H9 (cell line): ENCODE measurements around the gene TDRD5. TPM values are rescaled to one million over a fixed set of nuclear protein-coding genes. Genes with fewer than 3 reads are reported as not detected.

Experiments
- DNase-seq: peaks from one replicate; pipeline ENCODE4 v3.0.0-alpha.2; 2017
- H2AFZ ChIP-seq: one replicate; pipeline ENCODE4 v1.6.1; 2013; ENCODE audit warnings: mild to moderate bottlenecking, low read length, control low read depth, moderate library complexity
- H2AK5ac ChIP-seq: 2 replicates; pipeline ENCODE4 v1.6.1; 2013; ENCODE audit warnings: low read length, control low read depth, mixed read lengths; ENCODE audit not compliant: insufficient read length
- H2BK120ac ChIP-seq: one replicate; pipeline ENCODE4 v1.6.1; 2013; ENCODE audit warnings: low read depth, mild to moderate bottlenecking, low read length, control low read depth, inconsistent platforms; ENCODE audit not compliant: poor library complexity, severe bottlenecking
- H2BK12ac ChIP-seq: 2 replicates; pipeline ENCODE4 v1.6.1; 2013; ENCODE audit warnings: low read length, control low read depth, mixed read lengths, low read depth; ENCODE audit not compliant: insufficient read length
- H2BK15ac ChIP-seq: 2 replicates; pipeline ENCODE4 v1.6.1; 2013; ENCODE audit warnings: low read depth, low read length, control low read depth
- H2BK20ac ChIP-seq: one replicate; pipeline ENCODE4 v1.6.1; 2013; ENCODE audit warnings: low read depth, mild to moderate bottlenecking, low read length, control low read depth, inconsistent platforms; ENCODE audit not compliant: poor library complexity, severe bottlenecking
- H2BK5ac ChIP-seq: 2 replicates; pipeline ENCODE4 v1.6.1; 2013; ENCODE audit warnings: low read length, control low read depth, mixed read lengths; ENCODE audit not compliant: insufficient read length
- H3K14ac ChIP-seq: 2 replicates; pipeline ENCODE4 v1.6.1; 2013; ENCODE audit warnings: low read length, control low read depth; ENCODE audit not compliant: insufficient read depth
- H3K18ac ChIP-seq: 2 replicates; pipeline ENCODE4 v1.6.1; 2013; ENCODE audit warnings: low read depth, mild to moderate bottlenecking, mixed read lengths, low read length, control low read depth; ENCODE audit not compliant: insufficient read length
- H3K23ac ChIP-seq: 2 replicates; pipeline ENCODE4 v1.6.1; 2013; ENCODE audit warnings: low read length, control low read depth, mixed read lengths, low read depth; ENCODE audit not compliant: insufficient read length
- H3K23me2 ChIP-seq: 2 replicates; pipeline ENCODE4 v1.6.1; 2013; ENCODE audit warnings: low read depth, mild to moderate bottlenecking, mixed read lengths, low read length, control low read depth; ENCODE audit not compliant: insufficient read length, poor library complexity, severe bottlenecking
- H3K27ac ChIP-seq: 2 replicates; pipeline ENCODE4 v1.5.1; 2013; ENCODE audit warnings: low read length, control low read depth, mixed read lengths, low read depth; ENCODE audit not compliant: insufficient read length
- H3K27me3 ChIP-seq: 2 replicates; pipeline ENCODE4 v1.6.1; 2013; ENCODE audit warnings: low read length, control low read depth, inconsistent platforms; ENCODE audit not compliant: insufficient read depth
- H3K4ac ChIP-seq: 2 replicates; pipeline ENCODE4 v1.6.1; 2013; ENCODE audit warnings: low read depth, mild to moderate bottlenecking, control low read depth, inconsistent platforms, low read length, moderate library complexity
- H3K4me1 ChIP-seq: 2 replicates; pipeline ENCODE4 v1.6.1; 2013; ENCODE audit warnings: low read length, control low read depth, inconsistent platforms; ENCODE audit not compliant: insufficient read depth
- H3K4me2 ChIP-seq: 2 replicates; pipeline ENCODE4 v1.6.1; 2013; ENCODE audit warnings: low read length, control low read depth, mixed read lengths; ENCODE audit not compliant: insufficient read length, insufficient read depth
- H3K56ac ChIP-seq: 2 replicates; pipeline ENCODE4 v1.6.1; 2013; ENCODE audit warnings: low read depth, mild to moderate bottlenecking, mixed read lengths, low read length, control low read depth; ENCODE audit not compliant: insufficient read length
- H3K79me1 ChIP-seq: 2 replicates; pipeline ENCODE4 v1.6.1; 2013; ENCODE audit warnings: low read depth, mild to moderate bottlenecking, moderate library complexity, low read length, control low read depth, inconsistent platforms; ENCODE audit not compliant: insufficient read depth, poor library complexity, severe bottlenecking
- H3K79me2 ChIP-seq: 2 replicates; pipeline ENCODE4 v1.6.1; 2013; ENCODE audit warnings: low read length, control low read depth, inconsistent platforms; ENCODE audit not compliant: insufficient read depth
- H3K9ac ChIP-seq: 2 replicates; pipeline ENCODE4 v1.6.1; 2013; ENCODE audit warnings: low read length, control low read depth, mixed read lengths; ENCODE audit not compliant: insufficient read length; ENCODE audit errors: extremely low read depth
- H3K9me3 ChIP-seq: one replicate; pipeline ENCODE4 v1.6.1; 2013; ENCODE audit warnings: low read depth, low read length, inconsistent platforms; ENCODE audit not compliant: control insufficient read depth
- H3T11ph ChIP-seq: one replicate; pipeline ENCODE4 v1.6.1; 2013; ENCODE audit warnings: mild to moderate bottlenecking, low read length, control low read depth, inconsistent platforms
- H4K20me1 ChIP-seq: one replicate; pipeline ENCODE4 v1.6.1; 2013; ENCODE audit not compliant: control insufficient read depth, insufficient read length, insufficient read depth
- H4K5ac ChIP-seq: 2 replicates; pipeline ENCODE4 v1.6.1; 2013; ENCODE audit warnings: low read depth, mild to moderate bottlenecking, mixed read lengths, low read length, control low read depth; ENCODE audit not compliant: insufficient read length
- H4K8ac ChIP-seq: replicated peaks from 2 replicates; pipeline ENCODE4 v1.6.1; 2013; ENCODE audit warnings: low read length, control low read depth, mixed read lengths, low read depth; ENCODE audit not compliant: insufficient read length
- H4K91ac ChIP-seq: 2 replicates; pipeline ENCODE4 v1.6.1; 2013; ENCODE audit warnings: low read depth, mild to moderate bottlenecking, moderate library complexity, mixed read lengths, low read length, control low read depth; ENCODE audit not compliant: insufficient read length
- H3K27ac Mint-ChIP-seq, 3 experiments: 2 replicates in 2 of 3; 3 replicates in 1 of 3; pipeline ENCODE4 v1.8.0; 2020 to 2021; ENCODE audit warnings: mixed read lengths in 3 of 3, mild to moderate bottlenecking in 1 of 3, moderate library complexity in 1 of 3
- H3K27me3 Mint-ChIP-seq: 2 replicates; pipeline ENCODE4 v1.8.0; 2021; ENCODE audit warnings: low read depth, mild to moderate bottlenecking, moderate library complexity, mixed read lengths
- H3K36me3 Mint-ChIP-seq, 3 experiments: 2 replicates in 2 of 3; 3 replicates in 1 of 3; pipeline ENCODE4 v1.8.0; 2020 to 2021; ENCODE audit warnings: low read depth in 3 of 3, mixed read lengths in 3 of 3; ENCODE audit not compliant: insufficient read depth in 1 of 3
- H3K4me1 Mint-ChIP-seq, 2 experiments: 2 replicates each; pipeline ENCODE4 v1.8.0; 2020; ENCODE audit warnings: mixed read lengths in 2 of 2
- H3K4me3 Mint-ChIP-seq, 2 experiments: 2 replicates in 1 of 2; 3 replicates in 1 of 2; pipeline ENCODE4 v1.8.0; 2020 to 2021; ENCODE audit warnings: mild to moderate bottlenecking in 2 of 2, mixed read lengths in 2 of 2, moderate library complexity in 1 of 2
- H3K9me3 Mint-ChIP-seq, 2 experiments: 2 replicates in 1 of 2; 3 replicates in 1 of 2; pipeline ENCODE4 v1.8.0; 2020; ENCODE audit warnings: mild to moderate bottlenecking in 2 of 2, mixed read lengths in 2 of 2, moderate library complexity in 1 of 2
- CTCF ChIP-seq: fragments of 200-600 bp; sonication (generic); conservative IDR thresholded peaks from 3 replicates; pipeline ENCODE4 v1.8.0; 2021; ENCODE audit warnings: antibody characterized with exemption, mild to moderate bottlenecking
- whole genome bisulfite sequencing: extraction: QIAGEN DNeasy Blood & Tissue Kit; methylation state at CpG from one replicate; pipeline ENCODE4 v1.1.7; 2013; ENCODE audit warnings: missing lambda C conversion rate, low lambda C conversion rate, mixed read lengths; ENCODE audit not compliant: insufficient read length; ENCODE audit errors: extremely low coverage; 5-methylcytosine and 5-hydroxymethylcytosine counted together
- total RNA-seq: library from RNA; stranded (reverse); gene quantifications from 2 replicates; pipeline ENCODE4 v1.2.1, GENCODE V29; 2021

The TDRD5 gene
- total RNA-seq, 1 experiment from 2014 or later = 0.33 TPM

DNA sequence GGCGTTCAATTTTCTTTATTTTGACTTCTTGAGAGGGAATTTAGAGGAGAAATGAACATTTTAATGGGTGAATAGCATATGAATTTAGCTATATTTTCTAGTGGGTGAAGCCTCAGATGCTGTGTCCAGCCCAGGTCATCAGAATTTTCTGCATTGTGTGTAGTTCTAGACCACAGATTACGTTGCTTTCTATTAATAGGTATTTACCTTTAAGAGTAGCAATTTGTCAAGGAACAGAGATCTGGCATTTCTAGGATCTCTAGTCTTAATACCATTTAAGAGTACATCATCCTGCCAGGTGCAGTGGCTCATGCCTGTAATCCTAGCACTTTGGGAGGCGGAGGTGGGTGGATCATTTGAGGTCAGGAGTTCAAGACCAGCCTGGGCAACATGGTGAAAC, 20.7 kb downstream of the TDRD5 start:
- Mint-ChIP-seq H3K36me3 (no peaks in the 10 kb centered on the region), H3K4me3 (no peak overlapping the region), H3K27me3 (no peaks in the 10 kb centered on the region), H3K27ac (no peak overlapping the region), H3K9me3 (no peaks in the 10 kb centered on the region), H3K4me1 (0 out of 4 replicates have a peak, but pooled peaks cover 0 to 2% of the 10 kb centered on the region in 2 experiments)
- H3K18ac ChIP-seq = no peak overlapping the region
- no peak overlapping the region for H3K4ac ChIP-seq
- H4K91ac ChIP-seq = no peak overlapping the region
- no peak overlapping the region for H3K56ac ChIP-seq
- no CpG with 5 or more reads among the region's 3 CpGs for WGBS
- H2BK5ac ChIP-seq = no peak overlapping the region
- no peak overlapping the region for H2BK12ac ChIP-seq
- no peak overlapping the region for H3T11ph ChIP-seq
- no peaks in the 10 kb centered on the region for H3K9me3 ChIP-seq
- H3K27ac ChIP-seq = no peak overlapping the region
- no peak overlapping the region for H3K4me2 ChIP-seq
- H3K79me1 ChIP-seq = no peaks in the 10 kb centered on the region
- no peaks in the 10 kb centered on the region for H3K4me1 ChIP-seq
- no peak overlapping the region for H2BK15ac ChIP-seq
- no peaks in the 10 kb centered on the region for H3K27me3 ChIP-seq
- H2AK5ac ChIP-seq = no peak overlapping the region
- H2BK20ac ChIP-seq = no peak overlapping the region
- DNase-seq = no peak
- H3K23ac ChIP-seq = no peak overlapping the region
- H3K79me2 ChIP-seq = no peaks in the 10 kb centered on the region
- H3K9ac ChIP-seq = no peak overlapping the region
- no peak for TF ChIP-seq CTCF
- no peak overlapping the region for H2BK120ac ChIP-seq
- H2AFZ ChIP-seq = no peak overlapping the region
- no peak overlapping the region for H4K8ac ChIP-seq
- no peaks in the 10 kb centered on the region for H4K20me1 ChIP-seq
- no peaks in the 10 kb centered on the region for H3K23me2 ChIP-seq
- no peak overlapping the region for H4K5ac ChIP-seq
- H3K14ac ChIP-seq = no peak overlapping the region
